GM23338 (cell line): Measurements from ENCODE around the gene DUSP9. TPM values are rescaled to one million over a fixed set of nuclear protein-coding genes. Genes with fewer than 3 reads are reported as not detected.

Source experiments
- ATAC-seq: fragments of 200-7000 bp; cut with Tn5 transposase; 3 replicates; pipeline ENCODE4 v1.9.1; 2020
- DNase-seq: peaks from one replicate; pipeline ENCODE4 v3.0.0-alpha.2; 2015; ENCODE audit warnings: low spot score
- H2AFZ ChIP-seq: fragments of 200-600 bp; sonication (generic); 2 replicates; pipeline ENCODE4 v1.8.0; 2016; ENCODE audit warnings: antibody characterized with exemption, mild to moderate bottlenecking, moderate library complexity
- H3F3A ChIP-seq: fragments of 200-600 bp; sonication (generic); replicated peaks from 2 replicates; pipeline ENCODE4 v1.8.0; 2017; ENCODE audit warnings: antibody characterized with exemption, mixed run types, low read depth
- H3K27ac ChIP-seq: fragments of 200-600 bp; sonication (generic); 2 replicates; pipeline ENCODE4 v1.6.1; 2016; ENCODE audit warnings: low read depth
- H3K27me3 ChIP-seq: fragments of 200-600 bp; sonication (generic); 2 replicates; pipeline ENCODE4 v1.8.0; 2016; ENCODE audit warnings: mild to moderate bottlenecking, mixed run types, moderate library complexity; ENCODE audit not compliant: insufficient read depth
- H3K36me3 ChIP-seq: fragments of 200-600 bp; sonication (generic); 2 replicates; pipeline ENCODE4 v1.8.0; 2016; ENCODE audit warnings: mild to moderate bottlenecking; ENCODE audit not compliant: insufficient read depth
- H3K4me1 ChIP-seq: fragments of 200-600 bp; sonication (generic); 2 replicates; pipeline ENCODE4 v1.8.0; 2016; ENCODE audit warnings: mild to moderate bottlenecking, moderate library complexity; ENCODE audit not compliant: insufficient read depth
- H3K4me2 ChIP-seq: fragments of 200-600 bp; sonication (generic); 2 replicates; pipeline ENCODE4 v1.7.1; 2017; ENCODE audit warnings: mixed run types
- H3K4me3 ChIP-seq: fragments of 200-600 bp; sonication (generic); 2 replicates; pipeline ENCODE4 v1.6.1; 2016; ENCODE audit warnings: mixed run types
- H3K79me2 ChIP-seq: fragments of 200-600 bp; sonication (generic); replicated peaks from 2 replicates; pipeline ENCODE4 v1.8.0; 2017; ENCODE audit warnings: mild to moderate bottlenecking; ENCODE audit not compliant: insufficient read depth
- H3K9me2 ChIP-seq: fragments of 200-600 bp; sonication (generic); 2 replicates; pipeline ENCODE4 v1.8.0; 2017; ENCODE audit not compliant: insufficient read depth
- H4K20me1 ChIP-seq: fragments of 200-600 bp; sonication (generic); replicated peaks from 2 replicates; pipeline ENCODE4 v1.8.0; 2017; ENCODE audit warnings: mild to moderate bottlenecking; ENCODE audit not compliant: insufficient read depth
- H3K27ac Mint-ChIP-seq: 2 replicates; pipeline ENCODE4 v1.8.0; 2020; ENCODE audit warnings: inconsistent platforms, mild to moderate bottlenecking, moderate library complexity, mixed read lengths
- H3K27me3 Mint-ChIP-seq: 3 replicates; pipeline ENCODE4 v1.8.0; 2022; ENCODE audit warnings: low read depth, mild to moderate bottlenecking, moderate library complexity, mixed read lengths, inconsistent platforms; ENCODE audit not compliant: insufficient read depth, poor library complexity
- H3K36me3 Mint-ChIP-seq: 3 replicates; pipeline ENCODE4 v1.8.0; 2021; ENCODE audit warnings: low read depth, mild to moderate bottlenecking, inconsistent platforms, moderate library complexity, mixed read lengths
- H3K4me1 Mint-ChIP-seq: 3 replicates; pipeline ENCODE4 v1.8.0; 2020; ENCODE audit warnings: mild to moderate bottlenecking, inconsistent platforms, mixed read lengths
- H3K4me3 Mint-ChIP-seq: 3 replicates; pipeline ENCODE4 v1.8.0; 2021; ENCODE audit warnings: moderate library complexity, mild to moderate bottlenecking, inconsistent platforms, mixed read lengths
- H3K9me3 Mint-ChIP-seq: 3 replicates; pipeline ENCODE4 v1.8.0; 2020; ENCODE audit warnings: moderate library complexity, mild to moderate bottlenecking, inconsistent platforms, mixed read lengths
- EZH2phosphoT487 ChIP-seq: fragments of 200-600 bp; sonication (generic); IDR thresholded peaks from one replicate; pipeline ENCODE4 v1.8.1; 2018; ENCODE audit warnings: antibody characterized with exemption; ENCODE audit not compliant: unreplicated experiment
- JUNB ChIP-seq: IDR thresholded peaks from one replicate; pipeline ENCODE4 v1.6.1; 2016; ENCODE audit warnings: antibody characterized with exemption; ENCODE audit not compliant: unreplicated experiment
- NANOG ChIP-seq: IDR thresholded peaks from 2 replicates; pipeline ENCODE4 v1.6.1; 2016; ENCODE audit warnings: antibody characterized with exemption, borderline replicate concordance
- ZNF114 ChIP-seq: fragments of 250-450 bp; sonication (Bioruptor Pico); IDR thresholded peaks from 2 replicates; pipeline ENCODE4 v1.5.0; 2020; ENCODE audit warnings: mild to moderate bottlenecking, moderate library complexity
- polyA plus RNA-seq: library from polyadenylated mRNA; unstranded; fragments of >200 nt; fragmentation: Nextera tagmentation; extraction: Ambion mirVana; gene quantifications from 2 replicates; pipeline ENCODE4 v1.2.1, GENCODE V29; 2016
- total RNA-seq: library from RNA; depleted of rRNA; stranded (reverse); fragments of >200 nt; shearing (Covaris generic); gene quantifications from 2 replicates; pipeline ENCODE4 v1.2.3, GENCODE V29; 2014
- TF ChIP-seq, protein P1 (sequence below): IDR thresholded peaks from 2 replicates; pipeline ENCODE4 v1.6.1; 2016; ENCODE audit warnings: antibody characterized with exemption
- TF ChIP-seq, protein P2 (sequence below), 2 experiments: fragments of 200-600 bp in 1 of 2; sonication (generic) in 1 of 2; conservative IDR thresholded peaks; 2 replicates each; pipeline versions ENCODE4 v1.5.1 to v1.6.1; 2016 to 2017; ENCODE audit warnings: antibody characterized with exemption in 2 of 2, low read depth in 2 of 2, mild to moderate bottlenecking in 2 of 2, moderate library complexity in 1 of 2
- TF ChIP-seq, protein P3 (sequence below): IDR thresholded peaks from one replicate; pipeline ENCODE4 v1.6.1; 2018; ENCODE audit warnings: antibody characterized with exemption; ENCODE audit not compliant: unreplicated experiment

DUSP9 gene
- total and polyA plus RNA-seq, 2 experiments from 2014 or later: 0.71 to 3.9 TPM

GRCh38 chrX:153645151-153645550 lies 1.9 kb upstream of the DUSP9 start (continued):
- TF ChIP-seq, protein P1, sequence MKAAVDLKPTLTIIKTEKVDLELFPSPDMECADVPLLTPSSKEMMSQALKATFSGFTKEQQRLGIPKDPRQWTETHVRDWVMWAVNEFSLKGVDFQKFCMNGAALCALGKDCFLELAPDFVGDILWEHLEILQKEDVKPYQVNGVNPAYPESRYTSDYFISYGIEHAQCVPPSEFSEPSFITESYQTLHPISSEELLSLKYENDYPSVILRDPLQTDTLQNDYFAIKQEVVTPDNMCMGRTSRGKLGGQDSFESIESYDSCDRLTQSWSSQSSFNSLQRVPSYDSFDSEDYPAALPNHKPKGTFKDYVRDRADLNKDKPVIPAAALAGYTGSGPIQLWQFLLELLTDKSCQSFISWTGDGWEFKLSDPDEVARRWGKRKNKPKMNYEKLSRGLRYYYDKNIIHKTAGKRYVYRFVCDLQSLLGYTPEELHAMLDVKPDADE: no peak

DNA sequence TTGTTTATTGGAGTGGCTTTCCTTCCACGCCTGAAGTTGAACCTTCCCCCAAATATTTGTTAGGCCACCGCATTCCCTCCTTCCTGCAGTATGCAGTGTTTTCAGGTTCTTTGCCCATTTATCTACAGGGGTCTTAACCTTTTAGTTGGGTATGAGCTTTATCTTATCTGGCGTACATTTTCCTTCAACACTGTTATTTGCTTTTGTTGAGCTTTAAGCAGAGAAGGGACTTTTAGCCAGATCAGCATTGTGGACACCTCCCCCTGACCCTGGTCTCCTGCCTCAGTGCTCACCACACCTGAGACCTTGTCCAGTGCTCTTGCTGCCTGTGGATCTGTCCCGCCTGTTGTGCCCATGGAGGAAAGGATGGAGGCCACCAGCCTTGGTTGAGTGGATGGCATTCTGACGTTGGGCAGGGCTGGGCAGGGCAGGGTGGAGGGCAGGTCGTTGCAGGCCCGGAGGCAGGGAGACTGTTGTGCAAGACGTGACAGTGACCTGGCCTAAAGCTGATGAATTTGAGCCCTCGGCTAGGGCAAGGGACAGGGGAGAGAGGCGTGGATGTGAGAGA lies 998 bp upstream of the DUSP9 start:
- Histone ChIP-seq H3K9me2 (no peaks in the 10 kb centered on the region), H3K36me3 (no peaks in the 10 kb centered on the region), H3K79me2 (no peaks in the 10 kb centered on the region), H3K4me1 (no peaks in the 10 kb centered on the region; the same call in 1 of the 2 replicates), H3F3A (no peaks in the 10 kb centered on the region), H3K27ac (no peak overlapping the region), H2AFZ (no peak overlapping the region), H3K4me3 (no peak overlapping the region), H3K27me3 (peaks cover 79% of the 10 kb centered on the region), H3K4me2 (no peak overlapping the region), H4K20me1 (no peaks in the 10 kb centered on the region)
- Mint-ChIP-seq H3K36me3 (no peaks in the 10 kb centered on the region), H3K4me1 (peaks cover 11% of the 10 kb centered on the region; the same call in 2 of the 3 replicates), H3K27me3 (peaks cover 69% of the 10 kb centered on the region), H3K27ac (no peak overlapping the region), H3K9me3 (no peaks in the 10 kb centered on the region; the same call in 2 of the 3 replicates), H3K4me3 (no peak overlapping the region)
- DNase-seq: no peak
- no peak for ATAC-seq
- TF ChIP-seq EZH2phosphoT487 (no peak), JUNB (no peak), ZNF114 (CRISPR knock-in tag) (no peak), NANOG (no peak)
- TF ChIP-seq, protein P2, sequence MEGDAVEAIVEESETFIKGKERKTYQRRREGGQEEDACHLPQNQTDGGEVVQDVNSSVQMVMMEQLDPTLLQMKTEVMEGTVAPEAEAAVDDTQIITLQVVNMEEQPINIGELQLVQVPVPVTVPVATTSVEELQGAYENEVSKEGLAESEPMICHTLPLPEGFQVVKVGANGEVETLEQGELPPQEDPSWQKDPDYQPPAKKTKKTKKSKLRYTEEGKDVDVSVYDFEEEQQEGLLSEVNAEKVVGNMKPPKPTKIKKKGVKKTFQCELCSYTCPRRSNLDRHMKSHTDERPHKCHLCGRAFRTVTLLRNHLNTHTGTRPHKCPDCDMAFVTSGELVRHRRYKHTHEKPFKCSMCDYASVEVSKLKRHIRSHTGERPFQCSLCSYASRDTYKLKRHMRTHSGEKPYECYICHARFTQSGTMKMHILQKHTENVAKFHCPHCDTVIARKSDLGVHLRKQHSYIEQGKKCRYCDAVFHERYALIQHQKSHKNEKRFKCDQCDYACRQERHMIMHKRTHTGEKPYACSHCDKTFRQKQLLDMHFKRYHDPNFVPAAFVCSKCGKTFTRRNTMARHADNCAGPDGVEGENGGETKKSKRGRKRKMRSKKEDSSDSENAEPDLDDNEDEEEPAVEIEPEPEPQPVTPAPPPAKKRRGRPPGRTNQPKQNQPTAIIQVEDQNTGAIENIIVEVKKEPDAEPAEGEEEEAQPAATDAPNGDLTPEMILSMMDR (conservative IDR thresholded peaks at IDR 0.05; ENCODE audit: low read depth in 2 of 2): no peak
- TF ChIP-seq, protein P3, sequence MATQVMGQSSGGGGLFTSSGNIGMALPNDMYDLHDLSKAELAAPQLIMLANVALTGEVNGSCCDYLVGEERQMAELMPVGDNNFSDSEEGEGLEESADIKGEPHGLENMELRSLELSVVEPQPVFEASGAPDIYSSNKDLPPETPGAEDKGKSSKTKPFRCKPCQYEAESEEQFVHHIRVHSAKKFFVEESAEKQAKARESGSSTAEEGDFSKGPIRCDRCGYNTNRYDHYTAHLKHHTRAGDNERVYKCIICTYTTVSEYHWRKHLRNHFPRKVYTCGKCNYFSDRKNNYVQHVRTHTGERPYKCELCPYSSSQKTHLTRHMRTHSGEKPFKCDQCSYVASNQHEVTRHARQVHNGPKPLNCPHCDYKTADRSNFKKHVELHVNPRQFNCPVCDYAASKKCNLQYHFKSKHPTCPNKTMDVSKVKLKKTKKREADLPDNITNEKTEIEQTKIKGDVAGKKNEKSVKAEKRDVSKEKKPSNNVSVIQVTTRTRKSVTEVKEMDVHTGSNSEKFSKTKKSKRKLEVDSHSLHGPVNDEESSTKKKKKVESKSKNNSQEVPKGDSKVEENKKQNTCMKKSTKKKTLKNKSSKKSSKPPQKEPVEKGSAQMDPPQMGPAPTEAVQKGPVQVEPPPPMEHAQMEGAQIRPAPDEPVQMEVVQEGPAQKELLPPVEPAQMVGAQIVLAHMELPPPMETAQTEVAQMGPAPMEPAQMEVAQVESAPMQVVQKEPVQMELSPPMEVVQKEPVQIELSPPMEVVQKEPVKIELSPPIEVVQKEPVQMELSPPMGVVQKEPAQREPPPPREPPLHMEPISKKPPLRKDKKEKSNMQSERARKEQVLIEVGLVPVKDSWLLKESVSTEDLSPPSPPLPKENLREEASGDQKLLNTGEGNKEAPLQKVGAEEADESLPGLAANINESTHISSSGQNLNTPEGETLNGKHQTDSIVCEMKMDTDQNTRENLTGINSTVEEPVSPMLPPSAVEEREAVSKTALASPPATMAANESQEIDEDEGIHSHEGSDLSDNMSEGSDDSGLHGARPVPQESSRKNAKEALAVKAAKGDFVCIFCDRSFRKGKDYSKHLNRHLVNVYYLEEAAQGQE: no peak
